HG02759 (cell line): ENCODE measurements around the gene RYK.

Experiments used
- ATAC-seq: cut with Tn5 transposase; IDR thresholded peaks from one replicate; pipeline ENCODE4 v1.9.1; 2021; ENCODE audit warnings: mild to moderate bottlenecking, moderate library complexity; ENCODE audit not compliant: unreplicated experiment

Gene RYK

GRCh38 chr3:134153761-134154160, 96.9 kb downstream of the RYK start:
- ATAC-seq = no peak

DNA sequence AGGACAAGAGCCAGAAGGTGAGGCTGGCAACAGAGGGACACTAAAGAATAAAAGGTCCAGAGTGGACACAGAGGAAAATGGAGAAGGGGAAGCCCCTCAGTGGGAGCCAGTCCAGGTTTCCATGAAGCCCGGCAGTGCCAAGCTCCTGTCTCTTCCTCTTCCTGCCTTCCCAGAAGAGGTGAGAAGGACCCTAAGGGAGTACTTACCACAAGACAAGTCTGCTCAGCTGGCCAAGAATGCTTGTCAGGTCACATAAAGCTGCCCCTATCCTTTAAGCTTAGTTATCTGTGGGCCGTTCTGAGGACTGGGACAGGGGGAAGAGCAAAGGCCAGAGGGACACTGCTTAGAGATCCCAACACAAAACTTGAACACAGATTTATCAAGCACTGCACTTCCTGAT, 100.2 kb downstream of the RYK start:
- no peak for ATAC-seq

- ATAC-seq = no peak
These were observed 101.4 kb downstream of the RYK start for GRCh38 chr3:134149286-134149685.

- ATAC-seq = no peak
These were observed 102.1 kb downstream of the RYK start for GRCh38 chr3:134148534-134148933.

GRCh38 chr3:134147411-134147810, 103.2 kb downstream of the RYK start:
- ATAC-seq = no peak

DNA sequence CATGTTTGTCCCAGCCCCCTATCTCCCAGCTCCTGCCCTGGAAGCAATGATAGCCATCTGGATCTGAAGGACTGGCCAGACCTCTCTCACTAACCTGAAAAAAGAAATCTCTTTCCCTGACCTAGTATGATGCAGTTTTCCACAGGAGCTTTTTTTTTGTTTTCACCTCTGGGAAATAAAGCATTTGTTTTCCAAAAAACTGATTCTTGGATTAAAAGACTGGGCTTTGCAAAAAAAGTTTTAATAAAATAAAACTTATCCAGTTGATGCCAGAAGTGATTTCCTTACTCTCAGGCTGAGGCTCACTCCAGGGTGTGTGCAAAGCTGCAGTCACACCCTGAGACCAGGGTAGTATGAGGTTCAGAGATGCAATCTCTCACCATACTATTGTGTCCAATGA, 104.0 kb downstream of the RYK start:
- ATAC-seq = no peak

DNA sequence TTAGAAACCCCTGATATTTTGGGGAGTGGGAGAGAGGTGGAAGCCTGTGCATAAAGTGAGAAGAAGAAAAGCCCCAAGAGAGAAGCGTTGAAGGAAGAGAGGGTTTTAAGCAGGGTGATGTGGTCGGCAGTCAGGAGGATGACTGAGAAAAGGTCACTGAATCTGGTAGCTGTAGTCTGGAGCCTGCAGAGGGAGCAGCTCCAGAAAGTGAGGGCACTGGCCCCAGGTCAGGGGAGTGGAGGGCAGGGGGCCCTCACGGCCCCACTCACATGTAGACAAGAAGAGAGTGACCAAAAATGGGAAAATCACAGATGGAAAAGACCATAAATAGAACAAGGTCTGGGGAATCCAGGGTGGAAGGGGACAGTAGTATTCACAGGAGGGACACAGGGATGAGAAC, 105.5 kb downstream of the RYK start:
- ATAC-seq = no peak

- no peak for ATAC-seq
These were observed 106.0 kb downstream of the RYK start for GRCh38 chr3:134144694-134145093.

GRCh38 chr3:134143828-134144401, 106.7 kb downstream of the RYK start:
- ATAC-seq = no peak

DNA sequence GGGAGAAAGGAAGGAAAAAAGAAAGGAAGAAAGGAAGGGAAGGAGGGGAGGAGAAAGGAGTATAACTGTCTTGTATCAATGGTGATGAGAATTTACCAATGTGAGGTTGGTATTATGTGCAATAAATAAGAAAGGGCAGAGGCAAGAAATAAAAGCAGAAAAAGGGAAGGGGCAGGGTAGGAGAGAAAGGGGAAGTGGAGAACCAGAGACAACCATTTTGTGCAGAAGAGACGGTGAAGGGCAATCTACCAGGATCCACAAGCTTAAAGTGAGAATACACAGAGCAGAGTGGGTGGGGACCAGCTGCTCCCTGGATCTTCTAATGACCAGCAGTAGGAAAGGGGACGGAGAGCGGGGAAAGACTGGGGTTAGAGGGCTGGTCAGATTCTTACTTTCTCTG, 114.1 kb downstream of the RYK start:
- ATAC-seq = no peak

GRCh38 chr3:134134698-134135415, 115.8 kb downstream of the RYK start:
- ATAC-seq = no peak

GRCh38 chr3:134134240-134134639, 116.4 kb downstream of the RYK start:
- ATAC-seq = no peak

GRCh38 chr3:134132961-134133360, 117.7 kb downstream of the RYK start:
- no peak for ATAC-seq

DNA sequence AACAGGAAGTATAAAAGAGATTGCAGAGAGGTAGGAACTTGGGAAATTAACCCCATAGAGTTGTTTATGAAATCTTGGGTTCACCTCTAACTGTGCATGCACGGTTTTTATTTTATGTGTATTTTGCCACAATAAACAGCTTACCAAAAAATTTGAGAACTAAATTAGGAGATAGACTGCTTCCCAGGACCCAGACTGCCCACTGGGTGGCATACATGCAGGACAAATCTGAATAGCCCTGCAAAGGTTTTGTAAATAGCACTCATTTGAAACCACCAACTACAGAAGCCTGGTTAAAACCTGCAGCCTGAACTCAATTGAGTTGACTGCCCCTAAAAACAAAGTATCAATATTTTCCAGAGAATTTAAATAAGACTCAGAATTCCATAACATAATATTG, 124.5 kb downstream of the RYK start:
- ATAC-seq = no peak

DNA sequence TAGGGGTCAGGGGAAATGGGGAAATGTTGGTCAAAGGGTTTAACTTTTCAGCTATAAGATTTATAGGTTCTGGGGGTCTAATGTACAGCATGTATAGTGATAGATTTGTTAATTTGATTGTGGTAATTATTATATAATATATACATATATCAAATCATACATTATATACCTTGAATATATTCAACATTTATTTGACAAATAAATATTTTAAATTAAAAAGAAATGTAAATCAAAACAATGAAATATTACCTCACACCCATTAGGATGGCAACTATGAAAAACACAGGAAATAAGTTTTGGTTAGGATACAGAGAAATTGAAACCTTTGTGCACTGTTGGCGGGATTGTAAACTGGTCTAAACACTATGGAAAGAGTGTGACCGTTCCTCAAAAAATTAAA, 135.9 kb downstream of the RYK start:
- ATAC-seq = no peak

- no peak for ATAC-seq
These were observed 139.0 kb downstream of the RYK start for GRCh38 chr3:134111616-134112015.

- no peak for ATAC-seq
These were observed 139.7 kb downstream of the RYK start for GRCh38 chr3:134110963-134111362.
